Central memory CD4-positive, alpha-beta T cell (primary cell): ENCODE measurements around the gene HS1BP3.
A peak's percentile ranks its signal among the peaks of the same experiment; 100 is the strongest.

Experiments used
- DNase-seq: peaks from one replicate; pipeline ENCODE4 v3.0.0; 2022

Gene HS1BP3

GRCh38 chr2:20663196-20664070, 12.5 kb upstream of the HS1BP3 start:
- DNase-seq, result no peak

GRCh38 chr2:20662308-20662937, 11.5 kb upstream of the HS1BP3 start:
- DNase-seq, result no peak

- peak; percentile 60 for DNase-seq
Observed at GRCh38 chr2:20661421-20662307, 10.8 kb upstream of the HS1BP3 start.

GRCh38 chr2:20660506-20661420, 9.9 kb upstream of the HS1BP3 start:
- DNase-seq, result no peak

- DNase-seq, result no peak
Observed at GRCh38 chr2:20657522-20658235, 6.8 kb upstream of the HS1BP3 start.

GRCh38 chr2:20656561-20656960, 5.7 kb upstream of the HS1BP3 start:
- no peak for DNase-seq

GRCh38 chr2:20654535-20654813, 3.6 kb upstream of the HS1BP3 start:
- no peak for DNase-seq

GRCh38 chr2:20653695-20654534, 3.0 kb upstream of the HS1BP3 start:
- no peak for DNase-seq

- DNase-seq, result no peak
Observed at GRCh38 chr2:20652673-20653575, 2.0 kb upstream of the HS1BP3 start.

GRCh38 chr2:20652141-20652540, 1.2 kb upstream of the HS1BP3 start:
- no peak for DNase-seq

- DNase-seq, result no peak
Observed at GRCh38 chr2:20651731-20652099, 817 bp upstream of the HS1BP3 start.

GRCh38 chr2:20650393-20650876, 463 bp downstream of the HS1BP3 start:
- DNase-seq, result peak; percentile 36

GRCh38 chr2:20649976-20650375, 922 bp downstream of the HS1BP3 start:
- DNase-seq, result no peak

GRCh38 chr2:20649576-20649975, 1.3 kb downstream of the HS1BP3 start:
- no peak for DNase-seq

- no peak for DNase-seq
Observed at GRCh38 chr2:20648831-20649230, 2.1 kb downstream of the HS1BP3 start.

- no peak for DNase-seq
Observed at GRCh38 chr2:20648206-20648605, 2.7 kb downstream of the HS1BP3 start.

GRCh38 chr2:20647738-20648137, 3.2 kb downstream of the HS1BP3 start:
- no peak for DNase-seq

GRCh38 chr2:20647211-20647610, 3.7 kb downstream of the HS1BP3 start:
- no peak for DNase-seq

GRCh38 chr2:20646446-20646845, 4.5 kb downstream of the HS1BP3 start:
- no peak for DNase-seq

- DNase-seq, result no peak
Observed at GRCh38 chr2:20645761-20646160, 5.1 kb downstream of the HS1BP3 start.
